ENCODE results near the gene TNKS2. TPM values are rescaled to one million over a fixed set of nuclear protein-coding genes. Genes with fewer than 3 reads are reported as not detected.
A peak's percentile ranks its signal among the peaks of the same experiment; 100 is the strongest.
"Not testable (repeated sequence)": the region's sequence is repeated elsewhere in the genome, so short reads cannot be mapped to it uniquely, and the experiment has no call there.

TNKS2 gene
- 61.5 and 63.4 TPM in 2 replicates for total RNA-seq

DNA sequence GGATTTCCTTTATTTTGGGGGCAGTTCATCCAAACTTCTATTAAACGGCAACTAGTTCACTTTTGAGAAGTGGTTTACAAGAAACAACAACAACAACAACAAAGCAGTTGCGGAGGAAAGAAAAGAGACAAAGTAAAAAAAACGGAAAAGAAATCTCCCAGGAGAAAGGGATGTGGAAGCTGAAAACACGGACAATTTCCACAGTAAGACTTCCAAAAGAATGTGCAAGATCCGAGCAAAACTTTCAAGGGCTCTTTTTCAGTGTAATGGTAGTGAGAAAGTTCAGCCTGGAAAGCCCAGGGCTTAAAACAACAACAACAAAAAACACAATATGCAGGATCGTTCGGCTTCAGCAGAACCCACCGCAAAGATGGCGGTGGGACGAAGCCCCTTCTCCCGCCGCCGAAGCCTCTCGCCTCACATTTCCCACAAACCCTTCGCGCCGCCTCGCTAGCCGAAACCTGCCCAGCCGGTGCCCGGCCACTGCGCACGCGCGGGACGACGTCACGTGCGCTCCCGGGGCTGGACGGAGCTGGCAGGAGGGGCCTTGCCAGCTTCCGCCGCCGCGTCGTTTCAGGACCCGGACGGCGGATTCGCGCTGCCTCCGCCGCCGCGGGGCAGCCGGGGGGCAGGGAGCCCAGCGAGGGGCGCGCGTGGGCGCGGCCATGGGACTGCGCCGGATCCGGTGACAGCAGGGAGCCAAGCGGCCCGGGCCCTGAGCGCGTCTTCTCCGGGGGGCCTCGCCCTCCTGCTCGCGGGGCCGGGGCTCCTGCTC lies at the start of gene TNKS2:
TNKS2 (plus strand) TSS at position 553 of the 775 bp plus-strand sequence. CDS start 265 bp downstream, outside the sequence.
- Histone ChIP-seq H2AFZ (ENCODE audit: low read length) (peak within 1 kb of the TSS; percentile 94), H3K27me3 (ENCODE audit: insufficient read depth, low read length) (no peaks in the 10 kb centered on the region), H3K4me3 (ENCODE audit: insufficient read depth, low read length) (peak within 1 kb of the TSS; percentile 98), H3K4me1 (ENCODE audit: insufficient read depth, low read length) (peaks cover 28% of the 10 kb centered on the region), H3K9me3 (ENCODE audit: low read depth, low read length) (no peaks in the 10 kb centered on the region), H3K36me3 (ENCODE audit: insufficient read depth, low read length) (no peaks in the 10 kb centered on the region), H3K79me2 (ENCODE audit: insufficient read depth, low read length) (peaks cover 60% of the 10 kb centered on the region), H4K20me1 (ENCODE audit: insufficient read depth, low read length) (peaks cover 32% of the 10 kb centered on the region), H3K4me2 (ENCODE audit: insufficient read depth, low read length) (peak within 1 kb of the TSS; percentile 97), H3K27ac (ENCODE audit: low read depth, low read length) (peak within 1 kb of the TSS; percentile 76)
- DNase-seq (ENCODE audit: insufficient read length, low spot score, missing footprints): peak; percentile 98
- TF ChIP-seq, protein P1, sequence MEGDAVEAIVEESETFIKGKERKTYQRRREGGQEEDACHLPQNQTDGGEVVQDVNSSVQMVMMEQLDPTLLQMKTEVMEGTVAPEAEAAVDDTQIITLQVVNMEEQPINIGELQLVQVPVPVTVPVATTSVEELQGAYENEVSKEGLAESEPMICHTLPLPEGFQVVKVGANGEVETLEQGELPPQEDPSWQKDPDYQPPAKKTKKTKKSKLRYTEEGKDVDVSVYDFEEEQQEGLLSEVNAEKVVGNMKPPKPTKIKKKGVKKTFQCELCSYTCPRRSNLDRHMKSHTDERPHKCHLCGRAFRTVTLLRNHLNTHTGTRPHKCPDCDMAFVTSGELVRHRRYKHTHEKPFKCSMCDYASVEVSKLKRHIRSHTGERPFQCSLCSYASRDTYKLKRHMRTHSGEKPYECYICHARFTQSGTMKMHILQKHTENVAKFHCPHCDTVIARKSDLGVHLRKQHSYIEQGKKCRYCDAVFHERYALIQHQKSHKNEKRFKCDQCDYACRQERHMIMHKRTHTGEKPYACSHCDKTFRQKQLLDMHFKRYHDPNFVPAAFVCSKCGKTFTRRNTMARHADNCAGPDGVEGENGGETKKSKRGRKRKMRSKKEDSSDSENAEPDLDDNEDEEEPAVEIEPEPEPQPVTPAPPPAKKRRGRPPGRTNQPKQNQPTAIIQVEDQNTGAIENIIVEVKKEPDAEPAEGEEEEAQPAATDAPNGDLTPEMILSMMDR (IDR thresholded peaks at IDR 0.05; ENCODE audit: extremely low read depth, low read depth, low read length): no peak

DNA sequence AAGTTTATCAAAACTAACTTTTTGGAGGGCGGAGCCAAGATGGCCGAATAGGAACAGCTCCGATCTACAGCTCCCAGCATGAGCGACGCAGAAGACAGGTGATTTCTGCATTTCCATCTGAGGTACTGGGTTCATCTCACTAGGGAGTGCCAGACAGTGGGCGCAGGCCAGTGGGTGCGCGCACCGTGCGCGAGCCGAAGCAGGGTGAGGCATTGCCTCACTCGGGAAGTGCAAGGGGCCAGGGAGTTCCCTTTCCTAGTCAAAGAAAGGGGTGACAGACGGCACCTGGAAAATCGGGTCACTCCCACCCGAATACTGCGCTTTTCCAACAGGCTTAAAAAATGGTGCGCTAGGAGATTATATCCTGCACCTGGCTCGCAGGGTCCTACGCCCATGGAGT lies 48.6 kb upstream of the TNKS2 start:
- H3K27me3 ChIP-seq (ENCODE audit: insufficient read depth, low read length); H3K4me1 ChIP-seq (ENCODE audit: insufficient read depth, low read length): not testable (repeated sequence)

DNA sequence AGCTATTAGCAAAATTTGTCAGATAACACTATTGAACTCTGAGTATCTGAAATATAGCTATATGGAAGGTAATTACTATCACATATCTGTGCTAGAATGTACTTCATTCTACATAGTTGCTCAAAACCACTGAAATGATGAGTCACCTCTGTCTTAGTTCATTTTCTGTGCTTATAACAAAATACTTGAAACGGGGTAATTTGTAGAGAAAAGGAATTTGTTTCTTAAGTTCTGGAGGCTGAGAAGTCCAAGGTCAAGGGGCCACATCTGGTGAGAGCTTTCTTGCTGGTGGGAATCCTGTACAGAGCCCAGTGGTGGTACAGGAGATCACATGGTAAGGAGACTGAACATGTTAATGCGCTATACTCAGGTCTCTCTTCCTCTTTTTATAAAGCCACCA lies 41.9 kb upstream of the TNKS2 start:
- Histone ChIP-seq H3K27me3 (ENCODE audit: insufficient read depth, low read length) (peaks cover 10% of the 10 kb centered on the region), H3K27ac (ENCODE audit: low read depth, low read length) (no peak overlapping the region), H3K79me2 (ENCODE audit: insufficient read depth, low read length) (no peaks in the 10 kb centered on the region), H3K4me1 (ENCODE audit: insufficient read depth, low read length) (peaks cover 3% of the 10 kb centered on the region), H2AFZ (ENCODE audit: low read length) (no peak overlapping the region), H4K20me1 (ENCODE audit: insufficient read depth, low read length) (no peaks in the 10 kb centered on the region), H3K36me3 (ENCODE audit: insufficient read depth, low read length) (no peaks in the 10 kb centered on the region), H3K9me3 (ENCODE audit: low read depth, low read length) (no peaks in the 10 kb centered on the region), H3K4me3 (ENCODE audit: insufficient read depth, low read length) (no peak overlapping the region), H3K4me2 (ENCODE audit: insufficient read depth, low read length) (no peak overlapping the region)
- TF ChIP-seq, protein P1 (IDR thresholded peaks at IDR 0.05; ENCODE audit: extremely low read depth, low read depth, low read length): no peak
- no peak for DNase-seq (ENCODE audit: insufficient read length, low spot score, missing footprints)

More for the DNA sequence above, 48.6 kb upstream of the TNKS2 start:
- not testable (repeated sequence) for H3K36me3 ChIP-seq (ENCODE audit: insufficient read depth, low read length); DNase-seq (ENCODE audit: insufficient read length, low spot score, missing footprints); H3K9me3 ChIP-seq (ENCODE audit: low read depth, low read length); H4K20me1 ChIP-seq (ENCODE audit: insufficient read depth, low read length); H3K4me3 ChIP-seq (ENCODE audit: insufficient read depth, low read length); H3K79me2 ChIP-seq (ENCODE audit: insufficient read depth, low read length); H3K27ac ChIP-seq (ENCODE audit: low read depth, low read length); H3K4me2 ChIP-seq (ENCODE audit: insufficient read depth, low read length); H2AFZ ChIP-seq (ENCODE audit: low read length)

DNA sequence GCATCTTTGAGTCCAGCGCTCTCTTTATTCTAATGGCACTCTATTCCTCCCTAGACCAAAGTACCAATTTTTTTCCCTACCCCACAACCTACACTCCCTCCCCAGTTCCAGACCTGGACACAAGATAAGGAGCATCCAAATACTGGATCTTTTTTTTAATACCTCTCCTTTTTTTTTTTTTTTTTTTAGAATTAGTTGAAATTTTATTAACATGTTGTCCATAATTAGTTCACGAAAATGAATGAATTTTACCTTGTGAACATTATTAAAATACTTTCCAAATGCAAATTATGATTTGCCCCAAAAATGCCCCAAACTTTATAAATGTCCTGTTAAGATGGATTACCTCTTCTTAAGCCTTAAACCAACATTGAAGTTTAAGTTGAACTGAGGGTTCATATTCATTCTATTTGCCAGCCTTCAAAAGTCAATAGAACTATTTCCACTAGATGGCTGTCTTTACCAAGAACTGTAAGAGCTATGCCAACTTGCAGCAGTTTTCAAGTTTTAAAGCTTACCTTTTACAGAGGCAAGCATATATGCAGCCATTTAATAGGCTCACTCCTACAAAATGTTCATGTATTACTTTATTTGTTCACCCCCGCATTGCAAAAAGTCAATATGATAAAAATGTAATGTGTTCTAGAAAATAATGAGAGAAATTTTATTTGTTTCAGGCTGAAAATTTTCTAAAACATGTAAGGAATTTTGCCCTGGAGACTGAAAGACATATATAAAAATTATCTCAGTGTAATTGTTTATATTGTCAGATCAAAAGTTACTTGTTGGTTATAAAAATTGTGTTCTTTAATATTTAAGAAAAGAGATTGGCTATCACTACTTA lies 39.7 kb upstream of the TNKS2 start:
- Histone ChIP-seq H3K4me2 (ENCODE audit: insufficient read depth, low read length) (no peak overlapping the region), H2AFZ (ENCODE audit: low read length) (no peak overlapping the region), H3K27me3 (ENCODE audit: insufficient read depth, low read length) (peaks cover 24% of the 10 kb centered on the region), H3K27ac (ENCODE audit: low read depth, low read length) (no peak overlapping the region), H3K79me2 (ENCODE audit: insufficient read depth, low read length) (no peaks in the 10 kb centered on the region), H3K36me3 (ENCODE audit: insufficient read depth, low read length) (no peaks in the 10 kb centered on the region), H3K9me3 (ENCODE audit: low read depth, low read length) (no peaks in the 10 kb centered on the region), H4K20me1 (ENCODE audit: insufficient read depth, low read length) (no peaks in the 10 kb centered on the region), H3K4me1 (ENCODE audit: insufficient read depth, low read length) (peaks cover 3% of the 10 kb centered on the region), H3K4me3 (ENCODE audit: insufficient read depth, low read length) (no peak overlapping the region)
- TF ChIP-seq, protein P1 (IDR thresholded peaks at IDR 0.05; ENCODE audit: extremely low read depth, low read depth, low read length): peak; percentile 55
- no peak for DNase-seq (ENCODE audit: insufficient read length, low spot score, missing footprints)
